ENCODE measurements around the gene AQP5.

Gene AQP5

DNA sequence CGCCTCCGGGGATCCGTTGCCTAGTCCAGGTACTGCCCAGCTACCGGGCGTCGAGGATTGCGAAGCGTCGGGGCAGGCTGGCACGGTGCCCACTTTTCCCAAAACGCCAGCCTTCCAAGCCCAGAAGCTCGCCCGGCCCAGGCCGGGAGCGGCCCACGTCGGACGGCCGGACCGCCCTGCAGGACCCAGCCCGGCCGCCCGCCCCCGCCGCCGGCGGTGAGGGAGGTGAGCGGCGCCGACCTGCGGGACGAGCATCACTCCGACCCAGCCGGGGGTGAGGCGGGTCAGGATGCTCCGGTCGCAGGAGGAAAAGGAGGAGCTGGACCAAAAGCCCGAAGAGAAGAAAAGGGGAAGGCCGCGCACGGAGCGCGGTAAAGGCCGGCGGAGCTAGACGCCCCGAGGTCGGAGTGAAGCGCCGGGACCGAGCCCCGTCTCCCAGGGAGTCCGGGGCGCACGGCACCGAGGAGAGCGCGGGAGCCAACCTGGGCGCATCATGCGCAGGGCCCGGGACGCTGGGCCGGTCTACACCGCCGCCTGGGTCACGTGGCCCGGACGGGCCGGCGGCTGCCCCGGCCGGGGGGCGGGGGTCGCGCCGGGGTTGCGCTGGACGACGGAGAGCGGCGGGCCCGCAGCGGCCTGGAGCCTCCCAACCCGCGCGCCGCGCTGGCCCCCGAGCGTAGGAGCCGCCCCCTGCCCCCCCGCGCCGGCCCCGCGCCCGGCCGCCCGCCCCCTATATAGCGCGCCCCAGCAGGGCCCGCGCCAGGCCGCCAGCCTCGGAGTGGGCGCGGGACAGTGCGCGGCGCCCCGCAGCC lies at the start of gene AQP5:
TSS of gene AQP5 (plus strand) at position 762 of the 812 bp plus-strand sequence. CDS start 146 bp downstream, outside the sequence.
- no peak for DNase-seq

DNA sequence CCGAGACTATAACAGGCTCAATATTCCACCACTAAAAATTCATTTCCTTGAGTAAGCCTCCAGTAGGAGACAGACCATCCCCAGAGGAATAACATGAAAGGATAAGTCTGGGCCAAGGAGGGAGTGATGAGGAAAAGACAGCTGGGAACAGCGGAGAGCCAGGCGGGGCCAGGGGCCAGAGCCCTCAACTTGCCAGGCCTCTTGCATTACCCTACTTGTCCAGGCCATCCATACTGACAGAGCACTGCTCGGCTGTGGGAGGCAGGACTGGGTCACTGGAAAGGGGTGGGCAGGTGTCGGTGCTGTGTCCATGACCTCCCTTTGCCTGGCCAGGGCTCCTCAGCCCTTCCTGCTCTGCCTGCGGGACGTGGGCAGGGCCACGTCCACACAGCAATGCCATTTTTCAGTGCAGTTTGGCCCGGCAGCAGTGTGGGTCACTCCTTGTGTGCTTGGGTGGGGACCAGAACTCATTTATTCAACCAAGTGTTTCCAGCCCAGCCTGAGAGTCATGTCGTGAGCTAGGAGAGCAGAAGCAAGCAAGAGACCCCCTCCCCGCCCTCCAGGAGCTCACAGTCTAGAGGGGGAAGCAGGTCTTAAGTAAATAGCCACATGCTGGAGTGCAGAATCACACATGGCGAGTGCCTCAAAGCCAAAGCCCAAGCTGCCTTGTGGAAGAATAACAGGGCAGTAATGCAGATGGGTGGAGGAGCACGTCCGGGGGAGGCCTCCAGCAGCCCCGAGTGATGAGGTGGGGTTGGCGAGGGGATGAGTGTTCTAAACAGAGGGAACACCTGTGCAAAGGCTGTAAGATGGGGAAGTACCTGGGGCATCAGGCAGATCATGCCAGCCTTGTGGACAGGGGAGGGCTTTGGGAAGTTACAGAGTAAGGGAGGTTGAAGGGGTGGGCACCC lies 49.1 kb upstream of the AQP5 start:
- no peak for DNase-seq

- DNase-seq = no peak
Observed at GRCh38 chr12:49916129-49916919, 45.3 kb upstream of the AQP5 start.

DNA sequence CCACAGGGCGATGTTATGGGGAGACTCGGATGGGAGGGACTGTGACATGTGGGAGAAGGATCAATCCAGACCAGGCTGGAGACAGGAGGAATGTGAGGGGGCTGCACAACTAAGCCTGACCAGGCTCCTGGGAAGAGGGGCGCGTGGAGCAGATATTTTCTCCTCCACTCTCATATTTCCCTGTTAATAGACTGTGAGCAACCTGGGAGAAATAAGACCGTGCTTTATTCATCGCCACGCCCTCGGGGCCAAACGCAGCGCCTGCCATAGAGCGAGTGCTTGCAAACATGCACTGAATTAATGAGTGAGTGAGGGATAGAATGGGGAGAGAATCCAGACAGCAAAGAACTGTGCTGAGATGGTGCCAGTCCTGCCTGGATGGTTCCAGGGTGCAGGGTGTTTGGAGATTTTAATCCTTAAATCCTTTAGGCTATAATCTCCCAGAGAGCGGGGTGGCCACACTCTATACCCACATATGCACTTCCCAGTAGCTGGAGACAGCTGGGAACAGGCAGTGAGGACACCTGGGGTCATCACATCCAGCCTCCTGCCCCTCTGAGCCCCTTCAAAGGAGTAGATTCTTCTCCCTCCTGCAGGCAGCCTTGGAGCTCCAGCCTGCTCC lies 44.4 kb upstream of the AQP5 start:
- DNase-seq = no peak

DNA sequence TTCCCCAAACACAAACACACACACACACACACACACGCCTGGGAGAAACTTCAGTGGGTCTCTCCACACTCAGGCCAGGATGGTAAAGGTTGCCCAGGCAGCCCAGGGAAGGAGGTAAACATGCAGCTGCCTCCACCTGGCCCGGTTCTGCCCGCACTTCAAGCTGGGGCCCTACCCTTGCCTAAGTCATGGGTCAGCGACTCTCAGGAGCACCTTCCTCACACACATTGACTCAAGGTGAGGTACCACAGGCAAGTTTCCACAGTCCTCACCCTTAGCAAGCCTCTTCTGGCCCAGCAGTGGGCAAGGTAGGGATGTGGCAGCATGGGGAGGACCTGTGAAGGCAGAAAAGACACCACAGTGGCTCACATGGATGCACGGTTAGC lies 43.9 kb upstream of the AQP5 start:
- no peak for DNase-seq

GRCh38 chr12:49920241-49920914 lies 41.3 kb upstream of the AQP5 start:
- no peak for DNase-seq

DNA sequence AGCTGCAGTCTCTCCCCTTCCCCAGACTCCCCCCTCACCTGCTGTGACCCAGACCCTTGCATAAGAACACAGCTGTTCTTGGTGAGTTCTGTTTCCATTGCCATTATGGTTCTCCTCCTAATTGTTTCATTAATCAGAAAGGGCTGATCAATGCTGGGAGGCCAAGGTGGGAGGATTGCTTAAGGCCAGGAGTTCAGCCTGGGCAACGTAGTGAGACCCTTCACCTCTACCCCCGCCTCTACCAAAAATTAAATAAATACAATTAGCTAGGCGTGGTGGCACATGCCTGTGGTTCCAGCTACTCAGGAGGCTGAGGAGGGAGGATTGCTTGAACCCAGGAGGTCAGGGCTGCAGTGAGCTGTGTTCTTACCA lies 40.8 kb upstream of the AQP5 start:
- no peak for DNase-seq

- no peak for DNase-seq
Observed at GRCh38 chr12:49921299-49921698, 40.4 kb upstream of the AQP5 start.

DNA sequence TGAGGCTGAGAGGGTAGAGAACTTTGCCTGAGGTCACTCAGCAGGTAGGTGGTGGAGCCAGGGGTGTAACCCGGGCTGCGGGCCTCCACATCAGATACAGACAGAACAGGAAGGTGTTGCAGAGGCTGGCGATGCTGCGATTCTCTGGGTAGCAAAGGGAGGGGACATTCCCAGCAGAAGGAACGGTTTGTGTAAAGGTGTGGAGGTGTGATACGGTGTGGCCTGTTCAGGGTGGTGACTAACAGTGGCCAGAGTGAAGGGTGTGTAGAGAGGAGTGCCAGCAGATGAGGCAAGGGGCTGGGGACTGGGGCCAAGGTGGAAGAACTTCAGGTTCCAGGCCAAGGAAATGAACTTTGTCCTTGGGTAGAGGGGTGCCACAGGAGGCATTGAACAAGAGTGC lies 39.7 kb upstream of the AQP5 start:
- no peak for DNase-seq

DNA sequence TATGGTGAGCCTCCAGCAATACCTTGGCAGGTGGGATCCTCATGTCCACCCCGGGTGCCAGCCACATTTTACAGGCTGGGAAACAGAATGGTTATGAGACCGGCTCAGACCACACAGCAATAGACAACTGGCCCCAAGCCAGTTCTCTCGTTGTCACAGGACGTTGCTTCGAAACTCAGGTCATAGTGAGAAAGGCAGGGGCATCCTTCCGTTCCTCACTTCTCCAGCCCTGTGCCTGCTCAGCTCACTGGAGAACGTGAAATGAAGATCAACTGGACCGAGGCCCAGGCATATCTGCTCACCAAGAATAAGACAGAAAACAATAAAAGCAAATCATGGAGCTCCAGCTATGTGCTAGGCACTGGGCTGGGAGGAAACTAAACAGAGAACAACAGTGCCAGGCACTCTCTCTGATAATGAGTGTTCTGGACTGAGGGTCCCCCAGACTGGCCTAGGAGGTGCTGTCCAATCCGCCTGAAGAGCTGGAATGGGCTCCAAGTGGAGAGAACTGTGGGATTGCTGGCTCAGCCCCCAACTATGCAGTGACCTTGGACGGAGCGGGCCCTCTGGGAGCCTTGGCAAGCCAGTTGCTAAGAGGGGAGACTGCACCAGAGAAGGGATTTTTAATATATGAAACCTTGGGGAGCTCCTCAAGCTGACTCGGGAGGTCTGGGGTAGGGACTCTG lies 39.2 kb upstream of the AQP5 start:
- no peak for DNase-seq

- DNase-seq = no peak
Observed at GRCh38 chr12:49923035-49923644, 38.5 kb upstream of the AQP5 start.

DNA sequence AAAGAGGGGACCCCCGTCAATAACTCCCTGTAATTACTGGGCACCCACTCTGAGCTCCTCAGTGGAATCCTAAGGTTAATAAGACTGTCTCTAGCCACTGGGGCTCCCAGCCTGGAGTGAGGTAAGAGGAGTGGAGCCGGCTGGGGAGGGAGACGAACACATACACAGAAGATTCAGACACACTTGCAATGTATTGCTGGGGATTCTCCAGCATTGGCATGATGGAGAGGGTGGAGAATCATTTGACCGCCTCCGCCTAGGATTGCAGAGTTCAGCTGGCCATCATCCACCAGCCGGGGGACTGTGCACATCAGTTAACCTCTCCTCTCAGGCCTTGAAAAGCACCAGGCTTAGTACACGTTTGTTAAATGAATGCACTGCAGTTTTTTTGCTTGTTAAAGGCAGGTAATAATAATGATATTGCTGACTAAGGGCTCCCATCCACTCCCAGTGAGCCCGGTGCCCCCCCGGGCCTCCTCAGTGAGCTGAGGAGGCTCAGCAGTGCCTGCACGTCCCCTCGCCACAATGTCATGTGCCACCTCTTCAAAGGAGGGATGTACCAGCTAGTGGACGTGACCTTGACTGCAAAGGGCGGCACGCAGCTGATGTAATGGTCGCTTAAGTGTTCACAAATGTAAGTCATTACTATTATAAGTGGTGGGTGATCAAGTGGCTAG lies 37.7 kb upstream of the AQP5 start:
- DNase-seq = no peak

DNA sequence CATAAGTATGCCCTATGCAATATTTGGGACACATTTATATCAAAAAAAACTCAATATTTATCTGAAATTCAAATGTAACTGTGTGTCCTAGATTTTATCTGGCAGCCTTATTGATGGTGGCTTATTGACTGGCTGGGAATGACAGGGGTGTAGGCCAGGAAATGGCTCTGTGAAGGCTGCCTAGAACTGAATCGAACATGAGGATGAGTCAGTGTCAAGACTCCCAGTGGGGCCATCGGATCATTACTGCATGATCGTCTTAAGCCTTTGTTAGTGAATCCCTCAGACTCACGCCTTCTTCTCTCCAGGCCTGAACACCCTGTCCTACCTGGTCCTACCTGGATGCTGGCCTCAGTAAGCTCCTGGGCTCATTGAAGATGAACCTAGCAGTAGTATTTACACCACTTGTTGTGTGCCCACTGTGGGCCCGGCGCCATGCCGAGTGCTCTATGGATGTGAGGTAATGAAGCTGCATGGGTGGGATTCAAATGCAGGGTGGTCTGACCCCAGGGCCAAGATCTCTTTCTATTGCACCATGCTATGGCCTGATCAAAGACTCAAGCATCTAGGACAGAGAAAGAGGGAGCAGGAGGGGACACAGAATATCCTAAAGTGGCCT lies 36.9 kb upstream of the AQP5 start:
- DNase-seq = no peak

DNA sequence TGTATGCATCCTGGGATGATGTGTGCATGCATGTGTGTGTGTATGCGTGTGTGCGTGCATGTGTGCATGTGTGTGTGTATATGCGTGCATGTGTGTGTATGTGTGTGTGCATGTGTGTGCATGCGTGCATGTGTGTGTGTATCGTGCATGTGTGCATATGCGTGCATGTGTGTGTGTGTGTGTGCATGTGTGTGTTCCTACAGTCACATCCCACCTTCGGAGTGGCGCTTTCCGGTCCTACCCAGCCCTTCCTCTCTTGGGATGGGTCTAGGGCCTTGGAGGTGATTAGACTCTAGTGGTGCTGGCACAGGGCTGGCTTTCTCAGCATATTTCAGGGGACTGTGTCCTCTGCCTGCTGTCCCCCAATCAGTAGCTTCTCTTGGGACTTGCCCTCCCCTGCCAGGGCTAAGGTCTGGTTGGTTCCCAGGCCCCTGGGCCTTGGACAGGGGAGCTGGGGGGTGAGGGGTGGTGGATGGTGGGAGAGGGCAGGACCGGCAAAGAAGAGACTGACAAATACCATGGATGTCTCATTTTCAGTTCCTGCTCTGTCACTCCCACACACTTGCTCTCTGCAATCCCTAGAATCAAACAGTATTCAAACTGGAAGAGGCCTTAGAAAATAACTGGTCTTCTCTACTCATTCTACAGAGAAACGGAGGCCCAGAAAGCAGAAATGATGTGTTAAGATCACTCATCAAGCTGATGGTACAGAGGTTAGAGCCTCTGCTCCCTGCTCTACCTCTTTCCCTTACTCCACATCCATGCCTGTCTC lies 36.1 kb upstream of the AQP5 start:
- DNase-seq = no peak

- DNase-seq = no peak
Observed at GRCh38 chr12:49928471-49928870, 33.2 kb upstream of the AQP5 start.

DNA sequence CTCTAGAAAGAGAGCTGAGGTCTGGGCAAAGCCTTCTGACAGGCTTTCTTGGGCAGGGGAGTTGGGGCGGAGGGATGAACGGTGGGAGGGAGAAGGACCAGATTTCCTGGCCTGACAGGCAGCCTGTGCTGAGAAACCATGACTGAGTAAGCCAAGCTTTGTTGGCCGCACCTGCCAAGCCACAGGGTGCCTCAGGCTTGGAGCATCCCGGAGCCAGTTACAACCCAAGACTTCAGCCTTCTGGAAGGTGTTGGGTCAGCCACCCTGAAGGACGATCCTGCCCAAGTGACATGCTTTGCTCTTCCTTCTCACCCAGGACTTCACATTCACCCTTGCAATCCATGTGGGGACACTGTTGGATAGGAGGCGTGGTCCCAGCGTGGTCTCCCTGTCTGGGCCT lies 32.1 kb upstream of the AQP5 start:
- no peak for DNase-seq

DNA sequence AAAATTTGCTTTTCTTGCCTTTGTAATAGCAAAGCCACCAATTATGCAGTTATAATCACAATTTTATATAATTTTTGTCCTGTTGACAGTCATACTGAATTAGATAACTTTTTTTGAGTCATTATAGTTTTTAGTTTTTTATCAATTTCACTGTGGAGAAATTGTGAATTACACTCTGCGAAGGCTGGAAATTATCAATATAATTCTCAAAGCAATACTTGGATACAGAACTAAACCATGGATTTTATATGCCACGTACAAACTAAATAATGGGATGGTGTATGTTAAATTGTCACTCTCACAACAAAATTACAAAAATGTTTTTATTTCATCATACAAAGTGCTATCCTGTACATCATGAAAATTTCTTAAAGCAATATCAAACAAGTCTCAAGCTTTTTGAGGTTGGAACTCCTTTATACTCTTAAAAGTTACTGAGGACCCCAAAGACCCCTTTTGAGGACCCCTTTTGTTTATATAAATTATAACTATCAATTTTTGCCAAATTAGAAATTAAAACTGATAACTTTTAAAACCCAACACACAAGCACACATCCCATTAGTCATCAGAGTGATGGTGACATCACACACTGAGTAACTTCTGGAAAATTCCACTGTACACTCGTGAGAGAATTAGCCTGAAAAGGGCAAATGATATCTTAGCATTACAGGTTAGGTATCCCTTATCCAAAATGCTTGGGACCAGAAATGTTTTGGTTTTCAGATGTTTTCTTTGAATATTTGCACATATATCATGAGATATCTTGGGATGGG lies 31.0 kb upstream of the AQP5 start:
- DNase-seq = no peak

- DNase-seq = no peak
Observed at GRCh38 chr12:49932023-49932422, 29.6 kb upstream of the AQP5 start.
